Suprapubic skin (tissue), 3 donors: ENCODE results near the gene CTNNBL1.

Source experiments
- CTCF ChIP-seq, 2 donors: fragments of 200-600 bp in 1 of 2; fragments of 450-650 bp in 1 of 2; sonication (generic) in 1 of 2; IDR thresholded peaks; one replicate each; pipeline ENCODE4 v1.5.1; 2016 to 2019; ENCODE audit warnings: antibody characterized with exemption in 2 of 2, mild to moderate bottlenecking in 1 of 2, moderate library complexity in 1 of 2
- POLR2A ChIP-seq, 2 donors: fragments of 450-650 bp; IDR thresholded peaks; one replicate each; pipeline ENCODE4 v1.6.1; 2017; ENCODE audit warnings: antibody characterized with exemption in 2 of 2, mild to moderate bottlenecking in 2 of 2, moderate library complexity in 2 of 2

DNA sequence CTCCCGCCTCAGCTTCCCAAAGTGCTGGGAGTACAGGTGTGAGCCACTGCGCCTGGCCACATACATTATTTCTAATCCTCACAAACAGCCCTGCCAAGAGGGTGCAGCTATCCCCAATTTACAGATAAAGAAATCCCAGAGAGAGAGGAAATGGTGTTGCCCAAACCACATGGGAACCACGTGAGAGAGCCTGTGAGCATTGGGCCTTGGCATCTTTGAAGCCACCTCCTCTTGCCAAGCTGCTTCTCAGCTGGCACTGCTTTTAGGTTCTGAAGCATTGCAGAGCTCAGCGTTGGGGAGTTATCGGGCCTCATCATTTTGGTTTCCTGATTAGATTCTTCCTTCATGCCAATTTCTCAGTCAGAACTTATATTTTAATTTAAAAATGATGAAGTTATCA is 80.3 kb downstream of the CTNNBL1 start:
- TF ChIP-seq CTCF (IDR thresholded peaks at IDR 0.05) (no peak), POLR2A (IDR thresholded peaks at IDR 0.05) (no peak)
